ENCODE measurements around the gene ARHGAP9.

GRCh38 chr12:57459750-57460467, 19.8 kb downstream of the ARHGAP9 start, which contains the start of gene GLI1:
- TF ChIP-seq CTCF (IDR thresholded peaks at IDR 0.05) (no peak), USF2 (CRISPR knock-in tag; IDR thresholded peaks at IDR 0.05) (no peak), CREM (CRISPR knock-in tag; IDR thresholded peaks at IDR 0.05) (no peak), SP1 (CRISPR knock-in tag; conservative IDR thresholded peaks at IDR 0.05) (no peak)
